A549 (cell line): ENCODE results near the gene GNB1. TPM values are rescaled to one million over a fixed set of nuclear protein-coding genes. Genes with fewer than 3 reads are reported as not detected.

Experiments used
- ATAC-seq, 2 experiments: fragments of 200-7000 bp in 1 of 2; fragments of >200 bp in 1 of 2; cut with Nextera tagmentation in 1 of 2; cut with Tn5 transposase in 1 of 2; 3 replicates each; pipeline versions ENCODE4 v1.8.0 to v1.9.1; 2018 to 2020; ENCODE audit warnings: mild to moderate bottlenecking in 1 of 2, moderate library complexity in 1 of 2
- CTCF ChIA-PET: fragments of 300-600 bp; sonication (Branson Sonifier 250); formaldehyde crosslinking; extraction: SDS; loops from one replicate; lab custom pipeline; 2021; ENCODE audit warnings: antibody characterized with exemption, inconsistent platforms; lab: Yijun Ruan, JAX
- POLR2A ChIA-PET: fragments of 350-600 bp; formaldehyde crosslinking; extraction: SDS; loops from one replicate; lab custom pipeline; 2021; ENCODE audit warnings: antibody characterized with exemption, inconsistent platforms; lab: Yijun Ruan, JAX
- DNase-seq, 2 experiments: peaks; one replicate each; pipeline versions ENCODE4 v3.0.0 to v3.0.0-alpha.2; 2011 to 2016; ENCODE audit warnings: low read depth in 1 of 2, low spot score in 1 of 2
- FAIRE-seq: peaks from 2 replicates; lab custom pipeline; 2011; peaks lifted over from hg19 to GRCh38; lab: Jason Lieb, UNC
- H3K27ac ChIP-seq, 2 experiments: fragments of >200 bp; sonication (Bioruptor Twin); formaldehyde crosslinking; 3 replicates each; pipeline ENCODE4 v1.5.1; 2016 to 2017
- H3K4me1 ChIP-seq: fragments of >200 bp; sonication (Bioruptor Twin); formaldehyde crosslinking; 3 replicates; pipeline ENCODE4 v1.6.1; 2016
- H3K4me2 ChIP-seq: fragments of >200 bp; sonication (Bioruptor Twin); formaldehyde crosslinking; 3 replicates; pipeline ENCODE4 v1.6.1; 2016
- H3K4me3 ChIP-seq: fragments of >200 bp; sonication (Bioruptor Twin); formaldehyde crosslinking; 3 replicates; pipeline ENCODE4 v1.5.1; 2016
- H3K9me3 ChIP-seq: fragments of >200 bp; sonication (Bioruptor Twin); formaldehyde crosslinking; 3 replicates; pipeline ENCODE4 v1.6.1; 2016
- CBX8 ChIP-seq: fragments of 200-600 bp; sonication (generic); IDR thresholded peaks from 2 replicates; pipeline ENCODE4 v1.6.1; 2016
- EP300 ChIP-seq, 2 experiments: fragments of >200 bp; sonication (Bioruptor Twin); formaldehyde crosslinking; IDR thresholded peaks; 2 replicates in 1 of 2; 3 replicates in 1 of 2; pipeline ENCODE4 v1.6.1; 2016 to 2017
- FOSL2 ChIP-seq, 2 experiments: fragments of 450-650 bp in 1 of 2; fragments of >200 bp in 1 of 2; sonication (Bioruptor Twin) in 1 of 2; formaldehyde crosslinking; IDR thresholded peaks; 2 replicates each; pipeline versions ENCODE4 v1.5.0 to v1.6.1; 2016 to 2020; ENCODE audit warnings: mild to moderate bottlenecking in 1 of 2, moderate library complexity in 1 of 2
- HOXB5 ChIP-seq: fragments of 250-450 bp; sonication (Bioruptor Pico); IDR thresholded peaks from 2 replicates; pipeline ENCODE4 v1.5.0; 2020; ENCODE audit warnings: mild to moderate bottlenecking, moderate library complexity
- JUNB ChIP-seq: fragments of >200 bp; sonication (Bioruptor Twin); formaldehyde crosslinking; IDR thresholded peaks from 2 replicates; pipeline ENCODE4 v1.6.1; 2016
- MYC ChIP-seq: IDR thresholded peaks from 2 replicates; pipeline ENCODE4 v1.6.1; 2012; ENCODE audit warnings: mild to moderate bottlenecking, inconsistent platforms, low read length, improper control_type of control experiment, borderline replicate concordance
- RCOR1 ChIP-seq: fragments of 150-350 bp; IDR thresholded peaks from 2 replicates; pipeline ENCODE4 v1.6.1; 2014; ENCODE audit warnings: antibody characterized with exemption, low read length, low read depth
- RNF2 ChIP-seq: fragments of 200-600 bp; sonication (generic); IDR thresholded peaks from 2 replicates; pipeline ENCODE4 v1.6.1; 2016; ENCODE audit warnings: low read depth, mild to moderate bottlenecking, antibody characterized with exemption, moderate library complexity, borderline replicate concordance
- SREBF2 ChIP-seq: fragments of 450-650 bp; IDR thresholded peaks from 2 replicates; pipeline ENCODE4 v1.6.1; 2014; ENCODE audit warnings: mild to moderate bottlenecking, moderate library complexity
- ZC3H11A ChIP-seq: fragments of 450-650 bp; IDR thresholded peaks from 2 replicates; pipeline ENCODE4 v1.6.1; 2014; ENCODE audit warnings: antibody characterized with exemption, mild to moderate bottlenecking
- WGBS: methylation state at CpG from one replicate; pipeline ENCODE4 v1.1.6; 2017; ENCODE audit errors: missing lambda C conversion rate; 5-methylcytosine and 5-hydroxymethylcytosine counted together
- polyA plus RNA-seq, 4 experiments: library from polyadenylated mRNA; depleted of rRNA in 3 of 4; stranded (reverse); fragments of >200 nt; fragmentation: RNase III in 1 of 4; extraction: RNeasy Plus Mini Kit Qiagen cat#74134 plus additional on column Dnase treatment in 1 of 4; gene quantifications; 2 replicates in 3 of 4; 3 replicates in 1 of 4; pipeline ENCODE4 v1.2.3, GENCODE V29; 2011 to 2017
- TF ChIP-seq, protein P1 (sequence below): IDR thresholded peaks from 2 replicates; pipeline ENCODE4 v1.6.1; 2012
- TF ChIP-seq, protein P2 (sequence below): fragments of >200 bp; sonication (Bioruptor Twin); formaldehyde crosslinking; IDR thresholded peaks from 2 replicates; pipeline ENCODE4 v1.6.1; 2016
- TF ChIP-seq, protein P3 (sequence below): IDR thresholded peaks from 2 replicates; pipeline ENCODE4 v1.6.1; 2012; ENCODE audit warnings: low read depth, borderline replicate concordance
- TF ChIP-seq, protein P4 (sequence below): fragments of >200 bp; sonication (Bioruptor Twin); formaldehyde crosslinking; IDR thresholded peaks from 3 replicates; pipeline ENCODE4 v1.6.1; 2016
- TF ChIP-seq, protein P5 (sequence below): fragments of >200 bp; sonication (Bioruptor Twin); formaldehyde crosslinking; IDR thresholded peaks from 3 replicates; pipeline ENCODE4 v1.5.1; 2016
- TF ChIP-seq, protein P6 (sequence below): IDR thresholded peaks from 2 replicates; pipeline ENCODE4 v1.6.1; 2012
- TF ChIP-seq, protein P7 (sequence below): fragments of 450-650 bp; IDR thresholded peaks from 2 replicates; pipeline ENCODE4 v1.6.1; 2014; ENCODE audit warnings: antibody characterized with exemption

GNB1 gene
- polyA plus RNA-seq, 2 of the 4 experiments (the other 2 are of a cell fraction), result 159 to 270 TPM

DNA sequence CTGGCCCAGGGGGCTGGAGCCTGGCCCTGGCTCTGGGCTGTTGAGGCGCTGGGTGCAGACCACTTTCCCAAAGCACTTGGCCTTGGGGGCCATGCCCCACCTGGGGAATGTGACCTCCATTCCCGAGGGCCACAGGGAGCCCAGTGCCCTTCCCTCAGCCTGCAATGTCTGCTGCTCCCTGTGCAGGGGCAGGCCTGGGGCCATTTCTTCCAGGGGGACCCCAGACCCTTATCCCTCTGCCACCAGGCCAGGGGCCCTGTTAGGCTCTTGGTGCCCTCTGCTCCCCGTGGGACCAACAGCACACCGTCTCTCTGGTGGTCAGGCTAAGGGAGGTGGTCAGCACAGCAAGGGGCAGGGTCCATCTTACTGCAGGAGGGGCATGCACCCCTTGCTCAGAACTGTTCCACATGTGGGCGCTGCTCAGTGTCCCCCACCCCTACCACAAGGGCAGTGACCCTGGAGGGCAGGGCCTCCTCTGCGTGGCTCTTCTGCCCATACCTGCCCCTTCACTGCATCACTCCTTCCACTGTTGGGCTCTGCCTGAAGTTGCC lies 29.2 kb upstream of the GNB1 start (continued):
- no peak for TF ChIP-seq ZC3H11A

DNA sequence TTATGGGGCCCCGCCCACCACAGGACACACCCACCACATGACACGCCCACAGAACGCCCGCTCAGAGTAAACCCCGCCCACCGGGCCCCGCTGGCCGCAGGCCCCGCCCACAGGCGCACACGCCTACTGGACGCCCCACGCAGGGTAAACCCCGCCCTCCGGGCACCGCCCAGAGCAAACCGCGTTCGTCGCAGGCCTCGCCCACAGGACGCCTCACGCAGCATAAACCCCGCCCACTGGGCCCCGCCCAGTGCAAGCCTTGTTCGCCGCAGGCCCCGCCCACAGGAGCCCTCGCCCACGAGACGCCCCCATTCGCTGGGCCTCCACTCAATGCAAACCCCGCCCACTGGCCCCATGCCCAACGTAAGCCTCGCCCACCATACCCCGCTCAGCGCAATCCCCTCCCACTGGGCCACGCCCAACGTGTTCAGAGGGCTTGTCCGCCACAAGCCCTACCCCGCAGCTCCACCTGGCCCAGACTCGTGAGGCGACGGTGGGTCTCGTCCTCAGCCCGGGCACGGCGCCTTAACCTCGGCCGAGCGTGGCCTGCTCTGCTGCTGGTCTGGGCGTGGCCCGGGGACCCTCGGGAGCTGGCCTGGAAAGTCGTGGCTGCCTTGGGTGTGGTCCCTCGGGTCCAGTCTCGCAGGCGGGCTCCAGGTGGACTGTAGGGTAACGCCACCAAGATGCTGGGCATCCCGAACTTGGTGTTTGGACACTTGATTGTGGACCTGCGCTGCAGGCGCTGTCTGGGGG lies 28.6 kb upstream of the GNB1 start:
- peak overlapping the region; percentile 86 for H3K4me2 ChIP-seq
- WGBS, result no CpG with 5 or more reads among the region's 62 CpGs
- peak overlapping the region; percentile 73 to 84 for H3K27ac ChIP-seq
- H3K9me3 ChIP-seq, result no peaks in the 10 kb centered on the region
- FAIRE-seq (no peak), ATAC-seq (peak; percentile 62 to 84), DNase-seq (peak; percentile 88 to 97)
- ChIA-PET CTCF (no interaction called here), POLR2A (interaction anchor here (1.1 kb wide), 1 partner anchor 11 kb away, joined by 6 read pairs; no protein-coding TSS in a partner anchor)
- H3K4me1 ChIP-seq, result peaks cover 10% of the 10 kb centered on the region
- H3K4me3 ChIP-seq, result peak overlapping the region; percentile 60
- no peak for TF ChIP-seq CBX8
- TF ChIP-seq, protein P1, sequence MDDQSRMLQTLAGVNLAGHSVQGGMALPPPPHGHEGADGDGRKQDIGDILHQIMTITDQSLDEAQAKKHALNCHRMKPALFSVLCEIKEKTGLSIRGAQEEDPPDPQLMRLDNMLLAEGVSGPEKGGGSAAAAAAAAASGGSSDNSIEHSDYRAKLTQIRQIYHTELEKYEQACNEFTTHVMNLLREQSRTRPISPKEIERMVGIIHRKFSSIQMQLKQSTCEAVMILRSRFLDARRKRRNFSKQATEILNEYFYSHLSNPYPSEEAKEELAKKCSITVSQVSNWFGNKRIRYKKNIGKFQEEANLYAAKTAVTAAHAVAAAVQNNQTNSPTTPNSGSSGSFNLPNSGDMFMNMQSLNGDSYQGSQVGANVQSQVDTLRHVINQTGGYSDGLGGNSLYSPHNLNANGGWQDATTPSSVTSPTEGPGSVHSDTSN, result no peak
- TF ChIP-seq SREBF2, result no peak
- TF ChIP-seq, protein P2, sequence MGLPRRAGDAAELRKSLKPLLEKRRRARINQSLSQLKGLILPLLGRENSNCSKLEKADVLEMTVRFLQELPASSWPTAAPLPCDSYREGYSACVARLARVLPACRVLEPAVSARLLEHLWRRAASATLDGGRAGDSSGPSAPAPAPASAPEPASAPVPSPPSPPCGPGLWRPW, result no peak
- TF ChIP-seq, protein P3, sequence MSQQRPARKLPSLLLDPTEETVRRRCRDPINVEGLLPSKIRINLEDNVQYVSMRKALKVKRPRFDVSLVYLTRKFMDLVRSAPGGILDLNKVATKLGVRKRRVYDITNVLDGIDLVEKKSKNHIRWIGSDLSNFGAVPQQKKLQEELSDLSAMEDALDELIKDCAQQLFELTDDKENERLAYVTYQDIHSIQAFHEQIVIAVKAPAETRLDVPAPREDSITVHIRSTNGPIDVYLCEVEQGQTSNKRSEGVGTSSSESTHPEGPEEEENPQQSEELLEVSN, result peak; percentile 40; the same call in 1 of the 2 replicates
- no peak for TF ChIP-seq FOSL2 (IDR thresholded peaks at IDR 0.05)
- no peak for TF ChIP-seq FOSL2 (CRISPR knock-in tag; IDR thresholded peaks at IDR 0.05)
- TF ChIP-seq, protein P4, sequence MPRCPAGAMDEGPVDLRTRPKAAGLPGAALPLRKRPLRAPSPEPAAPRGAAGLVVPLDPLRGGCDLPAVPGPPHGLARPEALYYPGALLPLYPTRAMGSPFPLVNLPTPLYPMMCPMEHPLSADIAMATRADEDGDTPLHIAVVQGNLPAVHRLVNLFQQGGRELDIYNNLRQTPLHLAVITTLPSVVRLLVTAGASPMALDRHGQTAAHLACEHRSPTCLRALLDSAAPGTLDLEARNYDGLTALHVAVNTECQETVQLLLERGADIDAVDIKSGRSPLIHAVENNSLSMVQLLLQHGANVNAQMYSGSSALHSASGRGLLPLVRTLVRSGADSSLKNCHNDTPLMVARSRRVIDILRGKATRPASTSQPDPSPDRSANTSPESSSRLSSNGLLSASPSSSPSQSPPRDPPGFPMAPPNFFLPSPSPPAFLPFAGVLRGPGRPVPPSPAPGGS, result no peak
- 0 out of 2 replicates have a peak, but pooled peaks have one; percentile 41 for TF ChIP-seq MYC
- TF ChIP-seq RCOR1, result no peak
- no peak for TF ChIP-seq RNF2
- TF ChIP-seq, protein P5, sequence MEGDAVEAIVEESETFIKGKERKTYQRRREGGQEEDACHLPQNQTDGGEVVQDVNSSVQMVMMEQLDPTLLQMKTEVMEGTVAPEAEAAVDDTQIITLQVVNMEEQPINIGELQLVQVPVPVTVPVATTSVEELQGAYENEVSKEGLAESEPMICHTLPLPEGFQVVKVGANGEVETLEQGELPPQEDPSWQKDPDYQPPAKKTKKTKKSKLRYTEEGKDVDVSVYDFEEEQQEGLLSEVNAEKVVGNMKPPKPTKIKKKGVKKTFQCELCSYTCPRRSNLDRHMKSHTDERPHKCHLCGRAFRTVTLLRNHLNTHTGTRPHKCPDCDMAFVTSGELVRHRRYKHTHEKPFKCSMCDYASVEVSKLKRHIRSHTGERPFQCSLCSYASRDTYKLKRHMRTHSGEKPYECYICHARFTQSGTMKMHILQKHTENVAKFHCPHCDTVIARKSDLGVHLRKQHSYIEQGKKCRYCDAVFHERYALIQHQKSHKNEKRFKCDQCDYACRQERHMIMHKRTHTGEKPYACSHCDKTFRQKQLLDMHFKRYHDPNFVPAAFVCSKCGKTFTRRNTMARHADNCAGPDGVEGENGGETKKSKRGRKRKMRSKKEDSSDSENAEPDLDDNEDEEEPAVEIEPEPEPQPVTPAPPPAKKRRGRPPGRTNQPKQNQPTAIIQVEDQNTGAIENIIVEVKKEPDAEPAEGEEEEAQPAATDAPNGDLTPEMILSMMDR, result no peak
- TF ChIP-seq, protein P6, sequence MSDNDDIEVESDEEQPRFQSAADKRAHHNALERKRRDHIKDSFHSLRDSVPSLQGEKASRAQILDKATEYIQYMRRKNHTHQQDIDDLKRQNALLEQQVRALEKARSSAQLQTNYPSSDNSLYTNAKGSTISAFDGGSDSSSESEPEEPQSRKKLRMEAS, result peak; percentile 43; the same call in 1 of the 2 replicates
- no peak for TF ChIP-seq EP300 (IDR thresholded peaks at IDR 0.05)
- TF ChIP-seq HOXB5, result no peak
- TF ChIP-seq JUNB, result no peak
- TF ChIP-seq, protein P7, sequence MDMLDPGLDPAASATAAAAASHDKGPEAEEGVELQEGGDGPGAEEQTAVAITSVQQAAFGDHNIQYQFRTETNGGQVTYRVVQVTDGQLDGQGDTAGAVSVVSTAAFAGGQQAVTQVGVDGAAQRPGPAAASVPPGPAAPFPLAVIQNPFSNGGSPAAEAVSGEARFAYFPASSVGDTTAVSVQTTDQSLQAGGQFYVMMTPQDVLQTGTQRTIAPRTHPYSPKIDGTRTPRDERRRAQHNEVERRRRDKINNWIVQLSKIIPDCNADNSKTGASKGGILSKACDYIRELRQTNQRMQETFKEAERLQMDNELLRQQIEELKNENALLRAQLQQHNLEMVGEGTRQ, result peak; percentile 18; the same call in 1 of the 2 replicates
